ENCODE data around the gene SHH. TPM values are rescaled to one million over a fixed set of nuclear protein-coding genes. Genes with fewer than 3 reads are reported as not detected.

Gene SHH
- total RNA-seq, 6 experiments from 2014 or later: not detected

DNA sequence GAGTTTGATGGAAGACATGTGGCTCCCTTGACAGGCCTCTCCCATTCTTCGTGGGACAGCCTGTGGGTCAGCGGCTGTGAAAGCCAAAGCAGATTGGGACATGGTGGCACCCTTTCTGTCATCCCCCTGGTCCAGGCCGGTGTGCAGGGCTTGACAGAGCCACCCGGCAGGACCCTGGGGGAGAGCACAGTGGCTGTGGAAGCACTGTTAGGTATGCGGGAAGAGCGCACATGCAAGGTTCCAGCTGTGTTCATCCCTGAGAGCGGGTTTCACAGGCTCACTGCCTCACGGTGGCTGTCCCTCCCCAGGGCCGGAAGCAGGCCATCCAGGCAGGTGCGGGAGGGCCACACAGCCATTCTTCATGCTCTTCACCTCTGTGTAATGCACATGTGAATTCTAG lies 29.8 kb downstream of the SHH start:
- no peak overlapping the region for H3K27ac Mint-ChIP-seq
- no peak overlapping the region for H3K4me3 Mint-ChIP-seq
- TF ChIP-seq, protein P1, sequence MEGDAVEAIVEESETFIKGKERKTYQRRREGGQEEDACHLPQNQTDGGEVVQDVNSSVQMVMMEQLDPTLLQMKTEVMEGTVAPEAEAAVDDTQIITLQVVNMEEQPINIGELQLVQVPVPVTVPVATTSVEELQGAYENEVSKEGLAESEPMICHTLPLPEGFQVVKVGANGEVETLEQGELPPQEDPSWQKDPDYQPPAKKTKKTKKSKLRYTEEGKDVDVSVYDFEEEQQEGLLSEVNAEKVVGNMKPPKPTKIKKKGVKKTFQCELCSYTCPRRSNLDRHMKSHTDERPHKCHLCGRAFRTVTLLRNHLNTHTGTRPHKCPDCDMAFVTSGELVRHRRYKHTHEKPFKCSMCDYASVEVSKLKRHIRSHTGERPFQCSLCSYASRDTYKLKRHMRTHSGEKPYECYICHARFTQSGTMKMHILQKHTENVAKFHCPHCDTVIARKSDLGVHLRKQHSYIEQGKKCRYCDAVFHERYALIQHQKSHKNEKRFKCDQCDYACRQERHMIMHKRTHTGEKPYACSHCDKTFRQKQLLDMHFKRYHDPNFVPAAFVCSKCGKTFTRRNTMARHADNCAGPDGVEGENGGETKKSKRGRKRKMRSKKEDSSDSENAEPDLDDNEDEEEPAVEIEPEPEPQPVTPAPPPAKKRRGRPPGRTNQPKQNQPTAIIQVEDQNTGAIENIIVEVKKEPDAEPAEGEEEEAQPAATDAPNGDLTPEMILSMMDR (IDR thresholded peaks at IDR 0.05): no peak
- DNase-seq: no peak
- no peaks in the 10 kb centered on the region for H3K9me3 Mint-ChIP-seq
- H3K36me3 Mint-ChIP-seq (ENCODE audit: low read depth): peaks cover 26% of the 10 kb centered on the region
- H3K27me3 Mint-ChIP-seq (ENCODE audit: insufficient read depth): peaks cover 8% of the 10 kb centered on the region
- peaks cover 13% of the 10 kb centered on the region for H3K4me1 Mint-ChIP-seq (ENCODE audit: low read depth)

DNA sequence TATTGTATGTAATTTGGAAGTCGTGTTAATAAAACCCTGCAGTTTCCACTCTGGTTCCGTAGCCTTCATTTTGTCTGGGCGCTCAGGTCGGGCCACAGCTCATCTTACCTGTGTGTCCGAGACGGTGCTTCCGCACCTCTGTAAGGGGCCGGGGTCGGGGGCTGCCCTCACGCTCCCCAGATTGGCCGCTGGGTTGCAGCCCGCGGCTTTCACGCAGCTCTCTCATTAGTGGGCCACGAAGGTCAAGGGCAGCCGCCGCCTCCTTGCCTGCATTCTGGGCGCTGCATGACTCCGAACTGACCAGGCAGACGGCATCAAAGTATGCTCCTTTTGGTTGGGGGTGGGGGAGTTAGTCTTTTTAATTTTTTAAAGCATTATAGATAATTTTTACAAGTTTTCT lies 30.8 kb downstream of the SHH start:
- Mint-ChIP-seq H3K9me3 (no peaks in the 10 kb centered on the region), H3K4me3 (no peak overlapping the region), H3K27ac (no peak overlapping the region), H3K27me3 (ENCODE audit: insufficient read depth) (peaks cover 8% of the 10 kb centered on the region), H3K36me3 (ENCODE audit: low read depth) (peaks cover 26% of the 10 kb centered on the region), H3K4me1 (ENCODE audit: low read depth) (peaks cover 12% of the 10 kb centered on the region)
- no peak for DNase-seq
- TF ChIP-seq, protein P1 (IDR thresholded peaks at IDR 0.05): no peak

DNA sequence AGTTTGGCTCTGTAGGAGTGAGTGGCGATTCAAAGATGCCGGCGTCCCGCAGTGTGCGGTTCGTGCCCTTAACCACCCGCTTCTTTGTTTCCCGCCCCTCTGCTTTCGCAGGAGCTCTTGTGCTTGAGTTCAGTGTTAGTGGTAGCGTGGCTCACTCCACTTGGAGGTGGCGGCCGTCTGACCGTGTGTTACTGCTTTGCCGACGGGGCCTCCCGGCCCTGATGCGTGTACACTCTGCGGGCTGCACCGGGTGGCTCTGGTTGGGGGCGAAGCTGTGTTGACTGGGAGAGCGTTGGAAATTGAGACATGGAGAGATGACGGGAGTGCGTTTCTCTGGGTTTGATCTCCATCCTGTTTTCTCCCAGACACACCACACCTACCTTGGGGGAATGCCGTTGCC lies 31.4 kb downstream of the SHH start:
- no peak overlapping the region for H3K27ac Mint-ChIP-seq
- no peak for DNase-seq
- peaks cover 26% of the 10 kb centered on the region for H3K36me3 Mint-ChIP-seq (ENCODE audit: low read depth)
- no peak overlapping the region; the same call in 1 of the 2 replicates for H3K4me3 Mint-ChIP-seq
- peaks cover 8% of the 10 kb centered on the region for H3K4me1 Mint-ChIP-seq (ENCODE audit: low read depth)
- H3K9me3 Mint-ChIP-seq: no peaks in the 10 kb centered on the region
- TF ChIP-seq, protein P1 (IDR thresholded peaks at IDR 0.05): no peak
- peaks cover 8% of the 10 kb centered on the region for H3K27me3 Mint-ChIP-seq (ENCODE audit: insufficient read depth)

DNA sequence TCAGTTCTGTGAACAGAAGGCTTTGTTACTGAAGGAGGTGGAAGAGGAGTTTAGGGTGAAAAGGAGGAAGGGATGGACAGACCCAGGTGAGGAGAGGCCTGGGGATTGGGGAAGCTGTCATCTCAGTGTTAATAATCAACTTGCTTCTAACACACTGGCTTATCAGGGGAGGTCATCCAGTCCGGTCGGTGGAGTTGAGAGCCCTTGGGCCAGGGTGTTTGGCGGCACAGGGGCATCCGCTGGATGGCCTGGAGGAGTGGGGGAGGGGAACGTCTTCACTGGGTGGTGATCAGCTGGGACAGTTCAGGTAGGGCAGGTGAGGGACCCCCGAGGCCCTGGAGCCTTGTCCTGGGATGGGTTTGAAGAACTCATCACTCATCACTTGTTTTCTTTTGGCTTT lies 33.9 kb downstream of the SHH start:
- H3K4me1 Mint-ChIP-seq (ENCODE audit: low read depth): no peaks in the 10 kb centered on the region
- H3K27me3 Mint-ChIP-seq (ENCODE audit: insufficient read depth): peaks cover 2% of the 10 kb centered on the region
- no peak overlapping the region for H3K27ac Mint-ChIP-seq
- no peak for DNase-seq
- H3K9me3 Mint-ChIP-seq: no peaks in the 10 kb centered on the region
- H3K4me3 Mint-ChIP-seq: no peak overlapping the region
- TF ChIP-seq, protein P1 (IDR thresholded peaks at IDR 0.05): no peak
- peaks cover 20% of the 10 kb centered on the region for H3K36me3 Mint-ChIP-seq (ENCODE audit: low read depth)

DNA sequence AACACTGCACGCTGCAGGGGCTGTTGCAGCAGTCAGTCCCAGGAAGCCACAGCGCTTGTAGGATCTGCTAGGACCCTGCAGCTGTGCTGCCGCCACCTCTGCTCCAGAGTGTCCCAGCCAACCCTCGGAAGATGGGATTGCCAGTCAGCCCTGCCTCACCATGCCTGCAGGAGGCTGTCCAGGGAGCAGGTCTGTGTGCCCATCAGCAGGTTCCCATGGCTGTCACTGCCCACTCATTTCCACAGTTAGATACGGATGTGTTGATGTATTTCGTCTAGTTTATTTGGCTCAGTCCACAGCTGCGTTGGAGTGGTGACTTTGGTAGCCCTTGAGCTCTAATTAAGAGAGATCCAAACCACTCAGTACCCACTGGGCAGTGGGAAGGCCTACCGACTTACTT lies 35.7 kb downstream of the SHH start:
- Mint-ChIP-seq H3K27ac (no peak overlapping the region), H3K27me3 (ENCODE audit: insufficient read depth) (peaks cover 2% of the 10 kb centered on the region), H3K4me1 (ENCODE audit: low read depth) (no peaks in the 10 kb centered on the region), H3K9me3 (no peaks in the 10 kb centered on the region), H3K4me3 (no peak overlapping the region), H3K36me3 (ENCODE audit: low read depth) (peaks cover 14% of the 10 kb centered on the region)
- no peak for DNase-seq
- TF ChIP-seq, protein P1 (IDR thresholded peaks at IDR 0.05): no peak

DNA sequence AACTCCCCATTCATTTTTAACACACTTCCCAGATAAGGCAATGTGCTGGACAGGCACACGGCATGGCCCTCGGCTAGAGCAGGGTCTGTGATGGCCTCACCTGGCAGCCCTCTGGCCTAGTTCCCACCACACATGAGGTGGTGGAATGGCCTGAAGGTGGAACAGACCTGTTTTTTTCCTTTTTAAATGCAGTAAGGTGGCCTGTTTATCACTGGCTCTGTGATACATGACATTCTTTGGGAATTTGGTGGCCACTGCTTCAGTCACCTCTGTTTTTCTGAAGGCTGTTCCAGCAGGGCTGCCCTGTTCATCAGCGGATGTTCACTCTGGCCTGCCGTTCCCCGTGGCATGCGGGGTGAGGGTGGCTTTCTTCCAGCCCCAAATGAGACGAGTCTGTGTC lies 36.6 kb downstream of the SHH start:
- no peaks in the 10 kb centered on the region for H3K9me3 Mint-ChIP-seq
- TF ChIP-seq, protein P1 (IDR thresholded peaks at IDR 0.05): no peak
- H3K27me3 Mint-ChIP-seq (ENCODE audit: insufficient read depth): no peaks in the 10 kb centered on the region; the same call in 1 of the 2 replicates
- no peak overlapping the region for H3K27ac Mint-ChIP-seq
- DNase-seq: no peak
- no peak overlapping the region for H3K4me3 Mint-ChIP-seq
- no peaks in the 10 kb centered on the region for H3K4me1 Mint-ChIP-seq (ENCODE audit: low read depth)
- H3K36me3 Mint-ChIP-seq (ENCODE audit: low read depth): peaks cover 5% of the 10 kb centered on the region

All from HFFc6 (cell line).